ENCODE measurements around the gene ZNG1F. TPM values are rescaled to one million over a fixed set of nuclear protein-coding genes. Genes with fewer than 3 reads are reported as not detected.
"Not testable (repeated sequence)": the region's sequence is repeated elsewhere in the genome, so short reads cannot be mapped to it uniquely, and the experiment has no call there.

Gene ZNG1F
- 18.7 TPM for total RNA-seq

GRCh38 chr9:41189217-41189616 is at the start of gene ZNG1F:
Gene ZNG1F, minus strand, starts transcription at chr9:41189317. Its CDS starts 59 bp downstream, at chr9:41189258.
- not testable (repeated sequence) for DNase-seq

DNA sequence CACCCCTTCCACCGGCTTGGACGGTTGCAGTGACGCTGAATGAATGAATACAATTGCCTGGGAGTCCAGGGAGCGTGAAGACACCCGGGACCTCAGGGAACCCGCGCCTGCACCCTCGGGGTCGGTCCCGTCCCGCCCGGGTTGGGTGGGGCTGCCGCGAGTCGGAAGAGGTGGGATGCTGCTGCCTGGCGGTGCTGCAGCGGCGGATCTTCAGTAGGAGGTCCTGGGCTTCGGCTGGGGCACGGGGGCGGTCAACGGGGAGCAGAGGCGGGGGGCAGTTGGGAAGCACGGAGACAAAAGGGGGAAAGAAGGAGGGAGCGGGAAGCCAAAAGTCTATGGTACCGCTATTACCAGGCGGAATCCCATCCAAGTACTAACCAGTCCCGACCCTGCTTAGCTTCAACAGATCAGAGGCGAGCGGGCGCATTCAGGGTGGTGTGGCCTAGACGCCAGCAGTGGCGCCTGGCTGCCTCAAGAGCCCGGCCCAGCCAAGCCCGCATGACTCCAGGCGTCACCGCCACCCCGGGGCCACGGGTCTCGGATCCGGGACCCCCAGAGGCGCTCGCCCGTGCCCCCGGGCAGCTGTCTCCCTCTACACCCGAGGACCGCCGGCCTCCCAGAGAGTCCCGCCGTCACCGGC is 48.1 kb upstream of the ZNG1F start:
- DNase-seq = not testable (repeated sequence)

GRCh38 chr9:41236486-41237109 is 47.5 kb upstream of the ZNG1F start:
- DNase-seq = not testable (repeated sequence)

DNA sequence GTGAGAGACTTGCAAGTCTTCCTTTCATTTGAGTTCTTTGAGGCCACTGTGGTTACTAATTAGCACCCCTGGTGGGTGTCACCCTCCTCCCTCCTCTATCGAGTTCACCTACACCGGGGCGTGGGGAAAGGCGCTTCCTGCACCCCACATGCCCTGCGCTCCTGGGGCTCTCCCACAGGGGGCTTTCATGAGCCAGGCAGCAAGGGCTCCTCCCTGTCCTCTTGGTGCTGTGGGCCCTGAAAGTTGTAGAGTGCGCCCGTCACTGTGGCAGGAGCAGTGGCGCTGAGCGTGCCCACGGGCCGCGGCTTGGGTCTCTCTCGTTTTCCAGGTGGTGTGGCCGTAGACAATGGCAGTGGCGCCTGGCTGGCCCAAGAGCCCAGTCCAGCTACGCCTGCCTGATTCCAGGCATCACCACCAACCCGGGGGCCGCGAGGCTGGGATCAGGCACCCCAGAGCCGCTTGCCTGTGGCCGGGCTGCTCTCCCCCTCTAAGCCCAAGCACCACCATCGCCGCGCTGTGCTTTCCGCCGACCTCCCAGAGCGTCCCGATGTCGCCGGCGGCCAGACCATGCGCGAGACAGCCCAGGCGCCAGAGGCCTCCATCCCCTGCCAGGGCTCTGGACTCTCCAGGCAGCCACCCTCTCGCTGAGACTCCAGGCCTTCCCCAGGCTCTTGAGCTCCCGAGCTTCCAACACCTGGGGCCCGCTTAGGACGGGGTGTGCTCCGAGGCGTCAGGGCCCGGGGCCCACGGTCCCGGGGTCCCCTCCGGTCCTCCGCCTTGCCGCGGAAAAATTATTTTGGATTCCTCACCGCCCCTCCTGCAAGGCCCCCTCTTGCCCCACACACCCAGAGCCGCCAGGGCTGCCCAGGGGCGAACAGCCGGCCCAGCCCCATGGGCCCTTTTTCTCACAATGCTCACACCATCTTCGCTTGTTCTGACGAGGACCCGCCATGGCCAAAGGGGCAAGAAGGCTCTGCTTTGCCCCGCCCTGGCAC is 46.0 kb upstream of the ZNG1F start:
- DNase-seq = not testable (repeated sequence)

- not testable (repeated sequence) for DNase-seq
Measured at GRCh38 chr9:41234221-41234620, 45.1 kb upstream of the ZNG1F start.

DNA sequence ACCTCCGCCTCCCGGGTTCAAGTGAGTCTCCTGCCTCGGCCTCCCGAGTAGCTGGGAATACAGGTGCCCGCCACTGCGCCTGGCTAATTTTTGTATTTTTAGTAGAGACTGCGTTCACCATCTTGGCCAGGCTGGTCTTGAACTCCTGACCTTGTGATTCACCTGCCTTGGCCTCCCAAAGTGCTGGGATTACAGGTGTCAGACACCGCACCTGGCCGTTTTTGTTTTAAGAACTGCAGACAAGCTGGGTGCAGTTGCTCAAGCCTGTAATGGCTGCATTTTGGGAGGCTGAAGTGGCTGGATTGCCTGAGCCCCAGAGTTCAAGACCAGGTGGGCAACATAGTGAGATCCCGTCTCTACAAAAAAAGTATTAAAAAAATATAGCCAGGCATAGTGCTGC is 43.2 kb upstream of the ZNG1F start:
- not testable (repeated sequence) for DNase-seq

DNA sequence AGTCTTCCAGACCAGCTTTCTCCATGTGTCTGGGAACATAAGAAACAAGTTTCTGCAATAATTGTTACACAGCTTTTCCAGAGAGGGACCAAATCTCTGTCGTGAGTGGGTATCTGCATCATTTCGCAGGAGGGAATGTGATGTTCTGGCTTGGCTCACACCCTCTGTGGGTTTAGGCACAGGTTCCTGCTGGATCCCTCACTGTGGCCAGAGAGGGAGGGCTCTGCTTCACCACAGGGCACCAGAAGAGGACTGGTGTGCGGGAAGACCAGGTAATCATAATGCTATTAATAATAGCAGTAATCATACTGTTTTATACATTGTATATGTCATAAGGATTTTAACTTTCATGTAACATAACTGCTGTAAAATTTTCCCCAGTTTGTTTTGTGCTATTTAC is 41.3 kb upstream of the ZNG1F start:
- DNase-seq = not testable (repeated sequence)

DNA sequence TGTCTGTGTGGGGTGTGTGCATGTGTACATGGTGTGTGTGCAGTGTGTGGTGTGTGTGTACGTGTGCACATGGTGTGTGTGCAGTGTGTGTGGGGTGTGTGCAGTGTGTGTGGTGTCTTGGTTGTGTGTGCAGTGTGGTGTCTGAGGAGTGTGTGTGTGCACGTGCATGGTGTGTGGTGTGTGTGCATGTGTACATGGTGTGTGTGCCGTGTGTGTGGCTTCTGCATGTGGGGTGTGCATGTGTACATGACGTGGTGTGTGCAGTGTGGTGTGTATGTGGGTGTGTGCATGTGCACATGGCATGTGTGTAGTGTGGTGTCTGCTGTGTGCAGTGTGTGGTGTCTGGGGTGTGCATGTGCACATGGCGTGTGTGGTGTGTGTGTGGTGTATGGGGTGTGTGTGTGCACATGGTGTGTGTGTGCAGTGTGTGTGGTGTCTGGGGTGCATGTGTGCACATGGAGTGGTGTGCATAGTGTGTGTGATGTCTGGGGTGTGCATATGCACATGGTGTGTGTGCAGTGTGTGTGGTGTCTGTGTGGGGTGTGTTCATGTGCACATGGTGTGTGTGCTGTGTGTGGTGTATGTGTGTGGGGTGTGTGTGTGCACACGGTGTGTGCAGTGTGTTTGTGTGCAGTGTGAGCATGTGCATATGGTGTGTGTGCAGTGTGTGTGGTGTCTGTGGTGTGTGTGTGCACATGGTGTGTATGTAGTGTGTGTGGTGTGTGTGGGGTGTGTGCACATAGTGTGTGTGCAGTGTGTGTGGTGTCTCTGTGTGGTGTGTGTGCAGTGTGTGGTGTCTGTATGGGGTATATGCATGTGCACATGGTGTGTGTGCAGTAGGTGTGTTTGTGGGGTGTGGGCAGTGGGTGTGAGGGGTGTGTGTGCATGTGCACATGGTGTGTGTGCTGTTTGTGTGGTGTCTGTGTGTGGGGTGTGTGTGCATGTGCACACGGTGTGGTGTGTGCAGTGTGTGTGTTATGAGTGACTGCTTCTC is 40.6 kb upstream of the ZNG1F start:
- DNase-seq = no peak

GRCh38 chr9:41219831-41220230 is 30.7 kb upstream of the ZNG1F start:
- DNase-seq = not testable (repeated sequence)

DNA sequence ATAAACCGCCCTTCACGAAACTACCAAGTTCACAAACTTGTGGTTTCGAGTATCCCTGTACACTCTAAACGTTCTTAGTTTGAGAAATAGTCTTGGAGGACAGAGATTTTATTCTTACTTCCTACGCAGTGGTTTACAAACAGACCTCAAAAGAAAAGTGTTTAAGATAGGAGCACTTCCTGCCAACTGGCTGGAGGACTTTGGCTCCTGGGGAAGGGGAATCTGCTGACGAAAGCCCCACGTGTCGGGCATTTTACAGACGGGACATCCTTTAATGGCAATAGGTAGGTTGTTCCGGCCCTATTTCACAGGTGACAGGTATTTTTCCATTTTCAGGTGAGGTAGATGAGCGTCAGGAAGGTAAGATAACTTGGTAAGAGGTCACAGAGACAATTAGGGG is 678 bp downstream of the ZNG1F start:
- not testable (repeated sequence) for DNase-seq

DNA sequence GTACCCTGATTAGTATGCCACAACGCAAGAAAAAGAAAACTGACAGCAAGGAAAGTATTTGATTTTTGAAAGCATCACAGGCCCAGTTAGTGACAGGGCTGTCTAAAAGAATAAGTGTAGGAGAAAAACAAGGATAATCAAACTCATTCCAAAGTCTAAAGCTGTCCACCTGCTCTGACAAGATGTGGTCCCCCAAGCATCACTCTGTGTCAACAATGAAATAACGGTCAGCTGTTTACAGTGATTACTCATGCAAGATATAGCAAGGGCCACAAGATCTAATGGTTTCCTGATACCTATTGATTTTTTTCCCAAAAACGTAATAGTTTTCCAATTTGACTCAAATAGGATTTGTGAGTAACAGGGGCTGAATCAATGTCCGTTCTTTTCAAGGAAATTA is 14.1 kb downstream of the ZNG1F start:
- DNase-seq = not testable (repeated sequence)

GRCh38 chr9:41150116-41150515 is 39.0 kb downstream of the ZNG1F start:
- not testable (repeated sequence) for DNase-seq

DNA sequence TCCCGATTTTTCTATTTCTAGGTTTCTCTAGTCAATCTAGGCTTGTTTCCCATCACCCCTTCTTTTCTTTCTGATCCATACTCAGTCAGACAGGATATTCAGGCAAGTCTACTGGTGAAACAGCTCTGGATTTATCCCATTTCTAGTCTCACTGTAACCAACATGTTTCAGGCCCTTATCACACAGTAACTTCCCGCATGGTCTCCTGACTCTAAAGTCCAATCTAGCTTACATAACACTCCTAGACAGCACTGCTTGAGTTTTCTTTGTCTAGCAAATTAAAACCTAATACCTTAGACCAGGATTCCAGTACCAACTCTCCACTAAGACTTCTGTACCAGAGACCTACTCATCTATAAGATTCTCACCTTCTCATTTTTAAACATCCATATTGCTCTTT is 47.2 kb downstream of the ZNG1F start:
- not testable (repeated sequence) for DNase-seq

DNA sequence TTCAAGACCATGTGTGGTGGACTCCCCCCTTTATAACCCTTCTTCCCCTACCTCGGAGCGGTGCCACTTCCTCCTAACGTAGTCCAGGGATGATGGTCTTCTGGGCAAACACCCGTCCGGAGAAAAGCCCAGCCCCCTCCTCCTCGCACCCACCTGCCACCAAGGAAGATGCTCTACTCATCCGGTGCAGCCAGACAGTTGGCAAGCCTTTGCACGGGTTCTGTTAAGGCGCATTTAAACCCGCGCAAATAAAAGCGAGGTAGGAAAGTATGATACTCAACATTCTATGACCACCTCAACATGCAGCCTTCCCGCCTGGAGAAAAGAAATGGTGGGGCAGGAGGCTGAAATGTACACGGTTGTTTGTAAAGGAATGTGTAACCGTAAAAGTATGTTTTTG is 60.5 kb downstream of the ZNG1F start, which contains the start of gene FOXD4L6:
TSS of gene FOXD4L6 (minus strand) at position 101 of the 400 bp plus-strand sequence. CDS start 298 bp downstream, outside the sequence.
- DNase-seq = not testable (repeated sequence)

DNA sequence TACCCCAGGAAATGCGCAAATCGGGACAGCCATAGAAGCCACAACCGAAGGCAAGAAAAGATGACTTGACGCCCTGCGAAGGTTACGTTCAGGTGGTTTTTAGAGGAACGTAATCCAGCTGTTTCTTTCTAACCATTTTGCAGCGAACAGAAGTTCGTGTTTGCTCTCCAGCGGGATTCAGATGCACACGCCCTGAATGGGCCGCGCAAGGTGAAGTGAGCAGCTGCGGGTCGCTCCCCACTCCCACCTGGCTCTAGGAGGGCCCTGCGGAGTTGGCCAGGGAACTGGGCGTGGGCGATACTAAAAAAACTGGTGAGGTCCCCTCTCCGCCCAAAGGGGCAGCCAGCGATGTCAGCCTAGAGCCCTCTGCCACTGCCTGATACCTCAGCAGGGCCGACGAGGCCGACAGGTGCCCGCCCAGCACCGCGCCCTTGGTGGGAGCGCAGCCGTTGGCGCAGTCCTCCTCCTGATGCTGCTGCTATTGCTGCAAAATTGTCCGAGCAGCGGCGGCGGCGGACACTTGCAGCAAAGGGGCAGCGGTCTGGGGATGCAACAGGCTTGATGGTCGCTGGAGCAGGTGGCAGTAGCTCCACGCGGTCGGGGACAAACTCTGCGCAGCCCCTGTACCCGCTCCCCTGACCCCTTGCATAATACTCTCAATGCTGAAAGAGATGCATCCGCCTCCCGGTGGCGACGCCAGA is 62.2 kb downstream of the ZNG1F start:
- not testable (repeated sequence) for DNase-seq

GRCh38 chr9:41125936-41126335 is 63.2 kb downstream of the ZNG1F start:
- DNase-seq = not testable (repeated sequence)

GRCh38 chr9:41125109-41125658 is 63.9 kb downstream of the ZNG1F start:
- not testable (repeated sequence) for DNase-seq

- not testable (repeated sequence) for DNase-seq
Measured at GRCh38 chr9:41124250-41125108, 64.6 kb downstream of the ZNG1F start.

DNA sequence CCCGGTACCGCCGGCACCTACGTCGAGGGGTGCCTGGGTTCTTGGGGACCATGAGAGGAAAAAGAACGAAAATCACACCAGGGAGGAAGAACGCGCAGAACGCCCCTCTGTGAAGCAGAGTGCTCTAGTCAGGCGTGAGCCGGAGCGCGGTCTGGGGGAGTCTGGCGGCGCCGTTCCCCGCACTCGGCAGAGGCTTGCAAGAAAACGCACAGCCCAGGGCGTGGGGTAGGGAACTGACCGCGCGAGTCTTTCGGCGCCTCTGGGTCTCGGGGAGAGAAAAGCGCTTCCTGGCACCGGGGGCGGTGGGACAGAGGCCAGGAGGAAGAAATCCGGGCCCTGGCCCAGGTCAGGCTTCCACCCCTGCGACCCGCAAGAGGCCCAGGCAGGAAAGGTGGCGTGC is 65.3 kb downstream of the ZNG1F start:
- not testable (repeated sequence) for DNase-seq

Measured in occipital lobe (tissue), 2 donors.